Smooth muscle cell (in vitro differentiated cells): ENCODE measurements around the gene RNF114. TPM values are rescaled to one million over a fixed set of nuclear protein-coding genes. Genes with fewer than 3 reads are reported as not detected.

ENCODE experiments used
- DNase-seq: peaks from one replicate; lab custom pipeline; 2025; ENCODE audit not compliant: unreplicated experiment; lab: John Stamatoyannopoulos, UW
- H2AFZ ChIP-seq: fragments of 200-600 bp; sonication (generic); 2 replicates; pipeline ENCODE4 v1.6.0; 2016; ENCODE audit warnings: antibody characterized with exemption, low read depth, mild to moderate bottlenecking
- H3F3A ChIP-seq: fragments of 200-600 bp; sonication (generic); 2 replicates; pipeline ENCODE4 v1.6.0; 2017; ENCODE audit warnings: antibody characterized with exemption, low read depth
- H3K27ac ChIP-seq: fragments of 200-600 bp; sonication (generic); 2 replicates; pipeline ENCODE4 v1.5.1; 2016; ENCODE audit warnings: low read depth, mild to moderate bottlenecking
- H3K27me3 ChIP-seq: fragments of 200-600 bp; sonication (generic); 2 replicates; pipeline ENCODE4 v1.6.1; 2016; ENCODE audit warnings: low read depth, mild to moderate bottlenecking
- H3K36me3 ChIP-seq: fragments of 200-600 bp; sonication (generic); 2 replicates; pipeline ENCODE4 v1.5.1; 2016; ENCODE audit warnings: low read depth
- H3K4me1 ChIP-seq: fragments of 200-600 bp; sonication (generic); 2 replicates; pipeline ENCODE4 v1.5.1; 2016; ENCODE audit warnings: low read depth
- H3K4me2 ChIP-seq: fragments of 200-600 bp; sonication (generic); 2 replicates; pipeline ENCODE4 v1.6.0; 2016; ENCODE audit warnings: mild to moderate bottlenecking
- H3K4me3 ChIP-seq: fragments of 200-600 bp; sonication (generic); 2 replicates; pipeline ENCODE4 v1.5.1; 2016; ENCODE audit warnings: mild to moderate bottlenecking
- H3K79me2 ChIP-seq: fragments of 200-600 bp; sonication (generic); 2 replicates; pipeline ENCODE4 v1.6.0; 2016; ENCODE audit warnings: low read depth, mild to moderate bottlenecking
- H3K9ac ChIP-seq: fragments of 200-600 bp; sonication (generic); 2 replicates; pipeline ENCODE4 v1.6.0; 2016; ENCODE audit warnings: low read depth
- H3K9me3 ChIP-seq: fragments of 200-600 bp; sonication (generic); replicated peaks from 2 replicates; pipeline ENCODE4 v1.5.1; 2016; ENCODE audit warnings: low read depth
- H4K20me1 ChIP-seq: fragments of 200-600 bp; sonication (generic); 2 replicates; pipeline ENCODE4 v1.6.0; 2016; ENCODE audit warnings: low read depth
- CTCF ChIP-seq: fragments of 200-600 bp; sonication (generic); IDR thresholded peaks from 2 replicates; pipeline ENCODE4 v1.5.1; 2017; ENCODE audit warnings: borderline replicate concordance, mild to moderate bottlenecking, antibody characterized with exemption; ENCODE audit not compliant: insufficient read depth, poor library complexity, severe bottlenecking
- WGBS: methylation state at CpG from one replicate; pipeline ENCODE4 v1.1.7; 2016; ENCODE audit warnings: low lambda C conversion rate; 5-methylcytosine and 5-hydroxymethylcytosine counted together
- polyA plus RNA-seq: library from polyadenylated mRNA; unstranded; fragments of >200 nt; fragmentation: Nextera tagmentation; extraction: Ambion mirVana; gene quantifications from 2 replicates; pipeline ENCODE4 v1.2.1, GENCODE V29; 2016
- total RNA-seq: library from RNA; depleted of rRNA; stranded (reverse); fragments of >200 nt; gene quantifications from 2 replicates; pipeline ENCODE4 v1.2.3, GENCODE V29; 2014

Gene RNF114
- total RNA-seq (54.2 and 62.7 TPM in 2 replicates), polyA plus RNA-seq (80.5 and 87.2 TPM in 2 replicates)

DNA sequence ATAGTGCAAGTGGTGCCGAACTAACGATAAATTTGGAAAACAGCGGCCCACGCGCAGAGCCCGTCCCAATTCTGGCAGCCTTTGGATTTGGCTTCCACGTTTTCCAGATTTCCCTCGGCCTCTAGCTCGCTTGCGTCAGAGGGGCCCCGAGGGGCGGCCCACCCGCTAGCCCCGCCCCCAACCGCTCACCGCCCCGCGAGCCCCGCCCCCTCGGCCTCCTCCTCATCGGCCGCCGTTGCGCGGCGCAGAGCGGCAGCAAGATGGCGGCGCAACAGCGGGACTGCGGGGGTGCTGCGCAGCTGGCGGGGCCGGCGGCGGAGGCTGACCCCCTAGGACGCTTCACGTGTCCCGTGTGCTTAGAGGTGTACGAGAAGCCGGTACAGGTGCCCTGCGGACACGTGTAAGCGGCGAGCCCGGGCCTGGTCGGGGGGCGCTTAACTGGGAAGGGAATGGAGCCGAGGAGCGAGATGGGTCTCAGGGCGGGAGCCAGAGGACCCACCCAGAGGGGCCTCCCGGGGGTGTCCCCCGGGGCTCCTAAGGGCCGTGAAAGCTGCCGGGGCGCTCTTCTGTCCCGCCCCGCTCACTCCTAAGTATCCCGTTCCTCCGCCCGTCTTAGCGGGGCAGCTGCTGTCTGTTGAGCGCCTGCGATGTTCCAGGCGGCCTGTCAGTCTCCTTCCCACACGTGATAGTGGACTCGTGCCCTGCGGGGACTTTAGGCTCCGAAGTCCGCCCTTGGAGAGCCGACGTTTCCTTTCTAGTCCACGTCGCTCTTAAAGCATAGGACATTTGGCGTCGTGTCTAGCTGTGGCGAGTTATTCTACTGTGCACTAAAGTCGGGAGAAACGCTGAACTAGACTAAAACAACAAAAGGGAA is at the start of gene RNF114:
Gene RNF114 (plus strand): TSS at position 245 of the 874 bp plus-strand sequence. CDS start 16 bp downstream, at position 261.
- peaks cover 13% of the 10 kb centered on the region for H3K4me1 ChIP-seq
- DNase-seq = peak; percentile 76
- H3K4me2 ChIP-seq = peak within 1 kb of the TSS; percentile 94
- H3K9ac ChIP-seq = peak within 1 kb of the TSS; percentile 93
- H4K20me1 ChIP-seq = peaks cover 48% of the 10 kb centered on the region
- TF ChIP-seq CTCF = no peak
- H3K27me3 ChIP-seq = no peaks in the 10 kb centered on the region
- peaks cover 54% of the 10 kb centered on the region for H3K79me2 ChIP-seq
- no peaks in the 10 kb centered on the region for H3K9me3 ChIP-seq
- WGBS = 1% methylated on average over 67 of the region's 79 CpGs
- no peaks in the 10 kb centered on the region for H3F3A ChIP-seq
- H3K4me3 ChIP-seq = peak within 1 kb of the TSS; percentile 96
- H3K36me3 ChIP-seq = no peaks in the 10 kb centered on the region
- peak within 1 kb of the TSS; percentile 82 for H3K27ac ChIP-seq
- peak within 1 kb of the TSS; percentile 90 for H2AFZ ChIP-seq

GRCh38 chr20:49886571-49887213 is 49.5 kb upstream of the RNF114 start:
- Histone ChIP-seq H3K9ac (no peak overlapping the region), H4K20me1 (peaks cover 5% of the 10 kb centered on the region), H3F3A (no peaks in the 10 kb centered on the region), H3K27ac (no peak overlapping the region), H3K27me3 (no peaks in the 10 kb centered on the region), H3K4me1 (peaks cover 11% of the 10 kb centered on the region), H3K36me3 (no peaks in the 10 kb centered on the region), H3K79me2 (no peaks in the 10 kb centered on the region), H2AFZ (no peak overlapping the region), H3K4me3 (no peak overlapping the region), H3K4me2 (no peak overlapping the region), H3K9me3 (no peaks in the 10 kb centered on the region)
- 93% methylated on average over 24 of the region's 30 CpGs for WGBS
- no peak for TF ChIP-seq CTCF
- no peak for DNase-seq

DNA sequence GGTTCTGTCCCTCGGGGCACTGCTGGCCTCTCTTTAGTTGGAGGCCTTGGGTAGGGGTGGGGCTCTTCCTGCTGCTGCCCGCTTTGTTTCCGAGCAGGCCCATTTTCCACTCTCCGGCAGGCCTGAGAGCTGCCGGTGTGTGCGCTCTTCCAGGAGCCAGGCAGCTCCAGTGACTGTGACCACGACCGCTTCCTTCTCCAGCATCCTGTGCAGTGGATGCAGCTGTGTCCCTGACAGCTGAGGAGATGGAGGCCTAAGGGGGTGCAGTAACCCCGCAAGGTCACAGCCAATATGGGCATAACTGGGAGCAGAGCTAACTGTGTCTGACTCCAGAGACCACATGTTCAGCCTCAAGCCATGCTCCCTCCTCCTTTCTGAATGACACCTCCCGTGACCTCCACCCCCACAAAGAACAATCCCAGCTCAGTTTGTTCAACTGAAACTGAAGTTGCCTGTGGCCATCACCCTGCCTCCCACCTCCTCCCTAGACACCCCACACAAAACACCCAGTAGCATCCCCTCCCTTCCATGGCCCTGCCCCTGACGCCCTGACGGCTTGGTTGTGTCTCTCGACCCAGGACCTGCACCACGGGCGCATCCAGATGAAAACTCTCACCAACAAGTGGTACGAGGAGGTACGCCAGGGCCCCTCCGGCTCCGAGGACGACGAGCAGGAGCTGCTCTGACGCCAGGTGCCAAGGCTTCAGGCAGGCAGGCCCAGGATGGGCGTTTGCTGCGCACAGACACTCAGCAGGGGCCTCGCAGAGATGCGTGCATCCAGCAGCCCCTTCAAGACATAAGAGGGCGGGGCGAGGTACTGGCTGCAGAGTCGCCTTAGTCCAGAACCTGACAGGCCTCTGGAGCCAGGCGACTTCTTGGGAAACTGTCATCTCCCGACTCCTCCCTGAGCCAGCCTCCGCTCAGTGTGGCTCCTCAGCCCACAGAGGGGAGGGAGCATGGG is 48.7 kb upstream of the RNF114 start:
- Histone ChIP-seq H3K79me2 (no peaks in the 10 kb centered on the region), H3K27me3 (no peaks in the 10 kb centered on the region), H3K9ac (no peak overlapping the region), H2AFZ (no peak overlapping the region), H3K9me3 (no peaks in the 10 kb centered on the region), H4K20me1 (peaks cover 10% of the 10 kb centered on the region), H3K27ac (no peak overlapping the region), H3K4me2 (no peak overlapping the region), H3K36me3 (no peaks in the 10 kb centered on the region), H3K4me1 (peaks cover 14% of the 10 kb centered on the region), H3K4me3 (no peak overlapping the region), H3F3A (no peaks in the 10 kb centered on the region)
- TF ChIP-seq CTCF = no peak
- WGBS = 95% methylated on average over 31 of the region's 32 CpGs
- DNase-seq = no peak
